ENCODE measurements around the gene STXBP5L.

STXBP5L gene

DNA sequence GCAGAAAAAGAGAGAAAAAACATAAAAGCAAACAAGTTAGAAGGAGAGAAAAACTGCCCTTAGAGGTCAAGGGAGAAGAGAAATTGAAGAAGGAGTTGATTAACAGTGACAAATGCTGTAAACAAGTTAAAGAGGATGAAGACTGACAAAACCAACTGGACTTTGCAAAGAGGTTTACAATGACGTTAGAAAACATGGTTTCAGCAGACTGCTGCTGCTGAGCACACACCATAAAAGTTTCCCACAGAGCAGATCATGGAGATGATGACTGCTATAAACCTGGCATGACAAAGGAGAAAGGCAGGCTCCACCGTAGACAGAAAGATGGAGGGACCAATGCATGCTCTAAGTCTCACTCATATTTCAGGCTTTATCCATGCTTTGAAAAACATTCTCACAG lies 559.1 kb downstream of the STXBP5L start:
- Mint-ChIP-seq H3K36me3 (ENCODE audit: low read depth) (peaks cover 33% of the 10 kb centered on the region), H3K4me3 (no peak overlapping the region)

GRCh38 chr3:121473001-121473400 lies 565.0 kb downstream of the STXBP5L start:
- Mint-ChIP-seq H3K4me1 (ENCODE audit: low read depth) (no peaks in the 10 kb centered on the region), H3K36me3 (ENCODE audit: low read depth) (peaks cover 25% of the 10 kb centered on the region), H3K27me3 (ENCODE audit: low read depth) (no peaks in the 10 kb centered on the region), H3K9me3 (no peaks in the 10 kb centered on the region), H3K4me3 (no peak overlapping the region), H3K27ac (no peak overlapping the region)

More for the DNA sequence above, 559.1 kb downstream of the STXBP5L start:
- Mint-ChIP-seq H3K9me3 (no peaks in the 10 kb centered on the region), H3K27ac (no peak overlapping the region), H3K4me1 (ENCODE audit: low read depth) (no peaks in the 10 kb centered on the region), H3K27me3 (ENCODE audit: low read depth) (no peaks in the 10 kb centered on the region)
